GOT3 (cell line): ENCODE measurements around the gene CLEC4C.

Source experiments
- DNase-seq: peaks from one replicate; lab custom pipeline; 2025; ENCODE audit warnings: mixed read lengths; lab: John Stamatoyannopoulos, UW

The CLEC4C gene

DNA sequence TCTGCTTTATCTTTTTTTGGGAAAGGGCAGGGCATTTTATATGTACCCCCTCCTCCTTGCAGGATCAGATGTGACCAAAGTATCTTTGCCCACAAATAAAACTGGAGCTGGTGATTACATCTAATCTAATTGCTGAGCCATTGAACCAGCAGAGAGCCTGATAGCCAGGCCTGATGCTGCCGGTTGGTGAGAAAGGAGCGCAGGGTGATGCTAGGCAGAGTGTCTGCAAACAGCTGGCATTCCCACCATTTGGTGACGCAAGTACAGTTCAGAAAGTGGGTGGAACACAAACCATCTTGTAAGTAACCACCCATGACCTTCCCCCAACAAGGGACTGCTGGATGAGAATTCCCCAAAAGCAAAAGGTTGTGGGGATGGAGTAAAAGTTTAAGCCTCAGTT lies 23.2 kb downstream of the CLEC4C start:
- DNase-seq, result no peak

DNA sequence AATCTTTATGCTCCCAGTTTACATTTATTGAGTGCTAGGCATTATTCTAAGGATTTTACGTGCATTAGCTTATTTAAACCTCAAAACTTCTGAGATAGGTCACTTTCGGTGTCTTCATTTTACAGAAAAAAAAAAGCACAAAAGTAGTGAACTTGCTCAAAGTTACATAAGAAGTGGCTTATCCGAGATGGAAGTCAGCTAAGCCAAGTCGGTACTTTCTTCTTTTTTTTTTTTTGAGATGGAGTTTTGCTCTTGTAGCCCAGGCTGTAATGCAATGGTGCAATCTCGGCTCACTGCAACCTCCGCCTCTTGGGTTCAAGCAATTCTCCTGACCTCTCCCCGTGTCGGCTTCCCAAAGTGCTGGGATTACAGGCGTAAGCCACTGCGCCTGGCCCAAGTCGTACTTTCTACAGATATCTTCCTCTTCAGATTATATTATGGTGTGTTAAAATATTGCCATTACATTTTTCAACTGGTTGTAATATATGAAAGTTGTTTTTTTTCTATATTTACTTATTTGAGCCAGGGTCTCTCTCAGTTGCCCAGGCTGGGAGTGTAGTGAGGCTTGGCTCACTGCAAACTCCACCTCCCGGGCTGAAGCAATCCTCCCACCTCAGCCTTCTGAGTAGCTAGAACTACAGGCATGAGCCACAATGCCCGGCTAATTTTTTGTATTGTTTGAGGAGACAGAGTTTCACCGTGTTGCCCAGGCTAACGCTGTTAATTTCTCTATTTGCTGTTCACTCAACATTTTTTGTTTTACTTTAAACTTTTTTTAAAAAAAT lies 27.0 kb downstream of the CLEC4C start:
- DNase-seq, result no peak

DNA sequence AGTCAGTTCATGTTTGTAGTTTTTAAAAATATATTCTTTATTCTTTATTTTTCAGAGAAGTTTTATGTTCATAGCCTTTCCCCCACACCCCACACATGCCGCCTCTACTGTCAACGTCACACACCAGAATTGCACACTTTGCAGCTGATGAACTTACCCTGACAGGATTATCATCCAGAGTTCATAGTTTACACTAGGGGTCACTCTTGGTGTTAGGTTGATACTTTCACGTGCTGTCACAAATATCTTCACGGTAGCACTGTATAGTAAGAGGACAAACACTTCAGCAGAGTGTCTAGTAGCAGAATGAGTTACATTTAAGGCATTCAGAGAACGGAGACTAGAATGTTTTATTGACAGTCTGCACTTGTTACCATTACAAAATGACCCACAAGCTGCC lies 30.8 kb downstream of the CLEC4C start:
- DNase-seq, result no peak

DNA sequence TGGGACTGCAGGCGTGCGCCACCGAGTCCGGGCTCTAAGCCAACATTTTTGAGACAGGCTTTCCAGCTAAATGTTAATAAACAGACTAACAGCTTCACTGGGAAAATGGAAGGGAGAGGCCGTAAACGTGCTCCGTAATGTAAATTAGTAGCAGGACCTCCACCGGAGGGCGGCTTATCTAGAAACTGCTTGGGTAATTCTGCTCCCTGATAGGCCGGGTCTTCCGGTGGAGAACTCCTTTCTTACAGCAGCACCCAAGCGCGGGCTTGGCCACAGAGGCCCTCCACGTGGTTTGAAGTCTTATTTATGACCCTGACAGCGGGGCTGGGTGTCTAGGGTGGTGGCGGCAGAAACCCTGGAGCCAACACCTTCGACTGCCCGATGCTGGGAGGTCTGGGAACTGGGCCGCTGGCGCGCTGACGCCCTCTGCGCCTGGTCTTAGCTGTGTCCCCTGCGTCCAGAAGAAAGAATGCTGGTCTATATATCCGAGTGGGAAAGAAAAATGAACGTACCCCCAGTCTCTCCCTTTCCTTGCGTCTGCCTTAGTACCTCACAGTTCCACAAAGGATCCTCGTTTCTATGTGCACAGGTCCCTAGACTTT lies 34.2 kb downstream of the CLEC4C start:
- no peak for DNase-seq

DNA sequence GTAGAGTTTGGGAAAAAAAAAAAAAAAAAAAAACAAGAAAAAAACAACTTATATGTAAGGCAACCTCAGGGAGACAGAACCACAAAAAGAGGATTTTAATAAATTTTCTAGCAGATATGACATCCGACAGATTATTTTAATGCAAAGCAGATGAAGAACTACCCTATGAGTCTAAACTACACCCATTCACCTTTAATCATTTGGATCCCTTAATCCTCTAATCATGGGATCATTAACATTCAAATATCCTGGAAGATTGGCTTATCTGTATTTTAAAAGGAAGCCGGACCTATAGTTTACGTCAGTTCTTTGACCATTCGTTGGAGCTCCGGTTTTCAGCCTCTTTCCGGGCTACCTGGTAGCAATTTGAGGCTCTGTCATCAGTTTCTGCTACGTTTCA lies 36.0 kb downstream of the CLEC4C start, which contains the start of gene DPPA3:
DPPA3 (plus strand) TSS at position 301 of the 400 bp plus-strand sequence. CDS start 138 bp downstream, outside the sequence.
- DNase-seq, result no peak

DNA sequence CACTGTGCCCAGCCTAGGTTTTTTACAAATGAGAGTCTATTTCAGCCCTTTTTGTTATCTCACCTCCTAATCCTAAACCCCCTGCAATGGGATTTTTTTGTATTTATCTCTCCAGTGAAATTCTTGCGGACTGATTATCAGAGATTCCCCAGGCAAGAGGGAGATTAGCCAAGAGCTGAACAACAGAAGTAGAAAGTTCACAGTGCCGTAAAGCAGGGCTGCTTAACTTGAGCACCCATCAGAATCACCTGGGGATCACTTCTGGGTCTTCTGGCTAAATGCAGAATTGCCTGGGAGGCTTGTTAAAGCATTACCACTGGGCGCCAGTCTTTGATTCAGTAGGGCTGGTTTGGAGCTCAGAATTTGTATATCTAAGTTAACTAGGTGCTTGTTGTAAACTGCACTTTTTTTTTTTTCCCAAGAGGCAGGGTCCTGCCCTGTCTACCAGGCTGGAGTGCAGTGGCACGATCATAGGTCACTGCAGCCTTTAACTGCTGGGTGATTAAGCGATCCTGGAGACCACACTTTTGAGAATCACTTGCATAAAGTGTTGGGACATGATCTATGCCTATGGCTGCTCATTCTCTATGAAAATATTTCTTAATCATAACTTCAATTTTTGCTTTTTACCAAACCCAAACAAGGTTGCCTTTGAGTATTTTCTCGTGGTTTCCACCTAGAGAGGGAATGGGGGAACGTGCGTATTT lies 37.1 kb downstream of the CLEC4C start:
- no peak for DNase-seq

DNA sequence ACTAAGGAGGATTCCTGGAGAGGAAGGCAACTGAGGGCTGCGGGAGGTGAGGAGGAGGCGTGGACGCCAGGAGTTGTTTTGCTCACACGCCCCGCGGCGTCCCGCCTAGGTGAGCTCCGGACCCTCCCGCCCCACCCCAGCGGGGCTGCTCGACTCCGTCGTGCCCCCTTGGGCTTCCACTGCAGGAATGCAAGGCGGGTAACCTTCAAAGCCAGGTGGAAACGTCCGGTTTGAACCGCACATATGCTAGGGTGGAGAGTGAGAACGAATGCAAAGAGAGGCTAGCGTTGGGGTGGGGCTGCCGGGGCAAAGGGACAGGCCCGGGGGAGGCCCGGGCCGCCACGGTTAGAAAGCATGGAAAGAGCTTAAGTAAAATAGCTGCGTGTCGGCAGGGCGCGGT lies 41.3 kb downstream of the CLEC4C start:
- DNase-seq, result no peak

DNA sequence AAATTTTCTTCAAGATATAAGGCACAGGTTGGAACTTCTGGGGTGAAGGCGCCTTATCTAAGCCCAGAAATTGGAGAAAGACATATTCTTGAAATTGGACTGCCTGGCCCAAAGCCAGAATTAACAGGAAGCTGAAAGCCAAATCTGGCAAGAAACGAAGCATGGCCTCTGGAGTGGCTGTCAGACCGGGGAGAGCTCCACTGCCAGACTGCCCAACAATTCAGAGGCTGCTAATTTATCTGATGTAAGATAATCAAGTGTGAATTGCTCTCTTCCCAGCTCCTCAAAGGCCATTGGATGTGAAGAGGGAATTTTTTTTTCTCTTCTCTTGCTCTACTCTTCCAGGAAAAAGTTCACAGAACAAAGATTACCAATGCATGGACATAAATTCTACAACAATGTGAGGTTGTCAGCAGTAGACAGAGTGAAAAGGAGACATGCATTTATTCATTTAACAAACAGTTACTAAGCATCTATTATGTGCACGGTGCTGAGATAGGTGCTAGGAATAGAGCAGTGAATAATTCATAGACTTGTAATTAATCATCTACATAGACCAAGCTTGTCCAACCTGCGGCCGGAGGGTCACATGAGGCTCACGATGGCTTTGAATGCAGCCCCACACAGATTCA lies 51.5 kb downstream of the CLEC4C start, which contains the start of gene GDF3:
GDF3 (minus strand) TSS at position 210 of the 632 bp plus-strand sequence; CDS start at position 163, 47 bp downstream.
- no peak for DNase-seq

DNA sequence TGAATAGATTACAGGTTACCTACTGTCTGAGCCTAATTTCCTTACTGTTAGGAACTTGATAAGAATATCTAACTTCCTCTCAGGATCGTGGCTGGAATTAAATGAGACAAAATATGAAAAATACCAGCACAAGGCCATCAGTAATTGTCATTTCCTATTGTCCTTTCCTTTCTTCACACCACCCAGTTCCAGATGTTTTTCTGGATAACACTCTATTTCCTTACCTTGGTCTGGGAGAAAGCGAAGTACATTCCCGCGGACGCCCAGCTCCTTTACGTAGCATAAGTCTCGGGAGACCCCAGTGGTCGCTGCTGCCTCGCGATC lies 52.0 kb downstream of the CLEC4C start:
- DNase-seq, result no peak

DNA sequence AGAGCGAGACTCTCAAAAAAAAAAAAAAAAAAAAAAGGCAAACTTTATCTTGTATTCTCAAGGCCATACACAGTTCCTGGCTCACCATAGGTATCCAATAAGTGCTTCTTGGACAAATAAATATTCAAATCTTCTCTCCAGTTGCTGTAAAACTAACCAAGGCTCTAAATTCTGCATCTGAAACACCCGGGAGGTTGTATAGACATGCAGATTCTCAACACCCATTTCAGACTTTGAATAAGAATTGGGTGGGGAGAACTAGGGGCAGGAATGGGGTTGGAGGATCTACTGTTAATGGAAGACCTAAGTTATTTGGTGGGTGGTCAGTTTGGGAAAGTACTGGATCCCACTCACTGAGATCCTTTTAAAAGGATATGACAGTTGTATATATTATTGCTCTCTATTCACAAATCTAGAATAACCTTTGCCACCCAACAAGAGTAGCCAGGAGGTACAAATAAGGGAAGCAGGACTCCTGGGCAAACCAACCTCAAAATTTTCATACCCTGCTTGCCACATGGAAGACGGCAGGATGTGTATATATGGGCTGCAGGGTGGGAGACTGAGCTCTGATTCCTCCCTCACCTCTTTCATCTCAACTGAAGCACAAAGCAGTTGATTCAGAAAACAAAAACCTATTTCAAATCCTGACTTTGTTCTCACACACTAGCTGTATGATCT lies 52.5 kb downstream of the CLEC4C start:
- DNase-seq, result no peak

DNA sequence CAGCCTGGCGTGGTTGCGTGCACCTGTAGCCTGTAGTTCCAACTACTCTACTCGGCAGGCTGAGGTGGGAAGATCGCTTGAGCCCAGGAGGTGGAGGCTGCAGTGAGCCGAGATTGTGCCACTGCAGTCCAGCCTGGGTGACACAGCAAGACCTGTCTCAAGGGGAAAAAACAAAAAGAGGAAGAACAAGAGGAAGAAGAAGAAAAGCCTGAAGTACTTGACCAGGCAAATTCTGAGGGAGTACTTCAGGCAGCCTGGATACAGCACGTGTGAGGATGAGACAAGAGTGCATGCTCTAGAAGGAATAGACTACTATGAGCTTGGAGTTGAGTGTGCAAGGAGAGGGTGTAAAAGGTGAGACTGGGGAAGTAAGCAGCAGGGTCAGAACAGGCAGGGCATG lies 53.4 kb downstream of the CLEC4C start:
- no peak for DNase-seq

DNA sequence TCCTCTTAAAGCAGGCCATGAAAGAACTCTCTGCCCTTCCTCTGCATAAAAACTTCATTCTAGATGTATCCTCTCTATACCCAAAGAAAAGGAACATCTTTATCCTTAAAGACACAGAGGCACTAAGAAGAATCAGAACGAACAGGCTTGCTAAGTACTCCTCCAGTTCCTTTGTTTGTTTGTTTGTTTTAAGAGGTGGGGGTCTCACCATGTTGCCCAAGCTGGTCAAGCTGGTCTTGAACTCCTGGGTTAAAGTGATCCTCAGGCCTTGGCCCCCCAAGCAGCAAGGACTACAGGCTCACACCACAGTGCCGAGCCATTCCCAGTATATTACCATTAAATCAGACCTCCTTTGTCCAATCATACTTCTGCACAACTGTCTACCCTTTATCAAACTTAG lies 65.6 kb downstream of the CLEC4C start:
- DNase-seq, result no peak
